GM23338 (cell line): ENCODE data around the gene MED27. TPM values are rescaled to one million over a fixed set of nuclear protein-coding genes. Genes with fewer than 3 reads are reported as not detected.

Source experiments
- ATAC-seq: fragments of 200-7000 bp; cut with Tn5 transposase; 3 replicates; pipeline ENCODE4 v1.9.1; 2020
- DNase-seq: peaks from one replicate; pipeline ENCODE4 v3.0.0-alpha.2; 2015; ENCODE audit warnings: low spot score
- H2AFZ ChIP-seq: fragments of 200-600 bp; sonication (generic); 2 replicates; pipeline ENCODE4 v1.8.0; 2016; ENCODE audit warnings: antibody characterized with exemption, mild to moderate bottlenecking, moderate library complexity
- H3F3A ChIP-seq: fragments of 200-600 bp; sonication (generic); replicated peaks from 2 replicates; pipeline ENCODE4 v1.8.0; 2017; ENCODE audit warnings: antibody characterized with exemption, mixed run types, low read depth
- H3K27ac ChIP-seq: fragments of 200-600 bp; sonication (generic); 2 replicates; pipeline ENCODE4 v1.6.1; 2016; ENCODE audit warnings: low read depth
- H3K27me3 ChIP-seq: fragments of 200-600 bp; sonication (generic); 2 replicates; pipeline ENCODE4 v1.8.0; 2016; ENCODE audit warnings: mild to moderate bottlenecking, mixed run types, moderate library complexity; ENCODE audit not compliant: insufficient read depth
- H3K36me3 ChIP-seq: fragments of 200-600 bp; sonication (generic); 2 replicates; pipeline ENCODE4 v1.8.0; 2016; ENCODE audit warnings: mild to moderate bottlenecking; ENCODE audit not compliant: insufficient read depth
- H3K4me1 ChIP-seq: fragments of 200-600 bp; sonication (generic); 2 replicates; pipeline ENCODE4 v1.8.0; 2016; ENCODE audit warnings: mild to moderate bottlenecking, moderate library complexity; ENCODE audit not compliant: insufficient read depth
- H3K4me2 ChIP-seq: fragments of 200-600 bp; sonication (generic); 2 replicates; pipeline ENCODE4 v1.7.1; 2017; ENCODE audit warnings: mixed run types
- H3K4me3 ChIP-seq: fragments of 200-600 bp; sonication (generic); 2 replicates; pipeline ENCODE4 v1.6.1; 2016; ENCODE audit warnings: mixed run types
- H3K79me2 ChIP-seq: fragments of 200-600 bp; sonication (generic); replicated peaks from 2 replicates; pipeline ENCODE4 v1.8.0; 2017; ENCODE audit warnings: mild to moderate bottlenecking; ENCODE audit not compliant: insufficient read depth
- H3K9me2 ChIP-seq: fragments of 200-600 bp; sonication (generic); 2 replicates; pipeline ENCODE4 v1.8.0; 2017; ENCODE audit not compliant: insufficient read depth
- H4K20me1 ChIP-seq: fragments of 200-600 bp; sonication (generic); replicated peaks from 2 replicates; pipeline ENCODE4 v1.8.0; 2017; ENCODE audit warnings: mild to moderate bottlenecking; ENCODE audit not compliant: insufficient read depth
- H3K27ac Mint-ChIP-seq: 2 replicates; pipeline ENCODE4 v1.8.0; 2020; ENCODE audit warnings: inconsistent platforms, mild to moderate bottlenecking, moderate library complexity, mixed read lengths
- H3K27me3 Mint-ChIP-seq: 3 replicates; pipeline ENCODE4 v1.8.0; 2022; ENCODE audit warnings: low read depth, mild to moderate bottlenecking, moderate library complexity, mixed read lengths, inconsistent platforms; ENCODE audit not compliant: insufficient read depth, poor library complexity
- H3K36me3 Mint-ChIP-seq: 3 replicates; pipeline ENCODE4 v1.8.0; 2021; ENCODE audit warnings: low read depth, mild to moderate bottlenecking, inconsistent platforms, moderate library complexity, mixed read lengths
- H3K4me1 Mint-ChIP-seq: 3 replicates; pipeline ENCODE4 v1.8.0; 2020; ENCODE audit warnings: mild to moderate bottlenecking, inconsistent platforms, mixed read lengths
- H3K4me3 Mint-ChIP-seq: 3 replicates; pipeline ENCODE4 v1.8.0; 2021; ENCODE audit warnings: moderate library complexity, mild to moderate bottlenecking, inconsistent platforms, mixed read lengths
- H3K9me3 Mint-ChIP-seq: 3 replicates; pipeline ENCODE4 v1.8.0; 2020; ENCODE audit warnings: moderate library complexity, mild to moderate bottlenecking, inconsistent platforms, mixed read lengths
- CREB1 ChIP-seq: fragments of 250-450 bp; sonication (Bioruptor Pico); IDR thresholded peaks from 2 replicates; pipeline ENCODE4 v1.5.0; 2020; ENCODE audit warnings: low read depth, mild to moderate bottlenecking, moderate library complexity
- CTCF ChIP-seq, 2 experiments: fragments of 200-600 bp in 1 of 2; sonication (generic) in 1 of 2; conservative IDR thresholded peaks; 2 replicates each; pipeline versions ENCODE4 v1.5.1 to v1.6.1; 2016 to 2017; ENCODE audit warnings: antibody characterized with exemption in 2 of 2, low read depth in 2 of 2, mild to moderate bottlenecking in 2 of 2, moderate library complexity in 1 of 2
- ETS1 ChIP-seq: IDR thresholded peaks from 2 replicates; pipeline ENCODE4 v1.6.1; 2016; ENCODE audit warnings: antibody characterized with exemption
- EZH2 ChIP-seq: fragments of 200-600 bp; sonication (generic); IDR thresholded peaks from one replicate; pipeline ENCODE4 v1.8.0; 2017; ENCODE audit warnings: antibody characterized with exemption, mild to moderate bottlenecking, low read depth; ENCODE audit not compliant: unreplicated experiment
- EZH2phosphoT487 ChIP-seq: fragments of 200-600 bp; sonication (generic); IDR thresholded peaks from one replicate; pipeline ENCODE4 v1.8.1; 2018; ENCODE audit warnings: antibody characterized with exemption; ENCODE audit not compliant: unreplicated experiment
- NANOG ChIP-seq: IDR thresholded peaks from 2 replicates; pipeline ENCODE4 v1.6.1; 2016; ENCODE audit warnings: antibody characterized with exemption, borderline replicate concordance
- POLR2AphosphoS5 ChIP-seq: IDR thresholded peaks from 2 replicates; pipeline ENCODE4 v1.6.1; 2016; ENCODE audit warnings: antibody characterized with exemption, low read depth
- REST ChIP-seq: IDR thresholded peaks from one replicate; pipeline ENCODE4 v1.6.1; 2018; ENCODE audit warnings: antibody characterized with exemption; ENCODE audit not compliant: unreplicated experiment
- STAT1 ChIP-seq: IDR thresholded peaks from one replicate; pipeline ENCODE4 v1.6.1; 2016; ENCODE audit warnings: antibody characterized with exemption; ENCODE audit not compliant: unreplicated experiment
- ZNF114 ChIP-seq: fragments of 250-450 bp; sonication (Bioruptor Pico); IDR thresholded peaks from 2 replicates; pipeline ENCODE4 v1.5.0; 2020; ENCODE audit warnings: mild to moderate bottlenecking, moderate library complexity
- ZNF462 ChIP-seq: fragments of 250-450 bp; sonication (Bioruptor Pico); IDR thresholded peaks from 2 replicates; pipeline ENCODE4 v1.5.0; 2020; ENCODE audit warnings: mild to moderate bottlenecking, moderate library complexity
- polyA plus RNA-seq: library from polyadenylated mRNA; unstranded; fragments of >200 nt; fragmentation: Nextera tagmentation; extraction: Ambion mirVana; gene quantifications from 2 replicates; pipeline ENCODE4 v1.2.1, GENCODE V29; 2016
- total RNA-seq: library from RNA; depleted of rRNA; stranded (reverse); fragments of >200 nt; shearing (Covaris generic); gene quantifications from 2 replicates; pipeline ENCODE4 v1.2.3, GENCODE V29; 2014

Gene MED27
- total and polyA plus RNA-seq, 2 experiments from 2014 or later: 30.6 to 35.0 TPM

- Mint-ChIP-seq H3K27ac (no peak overlapping the region), H3K4me1 (peaks cover 19% of the 10 kb centered on the region)
Observed at GRCh38 chr9:132044176-132044875, 35.3 kb downstream of the MED27 start.

More at GRCh38 chr9:132044176-132044875, 35.3 kb downstream of the MED27 start:
- Histone ChIP-seq H3K79me2 (peaks cover 53% of the 10 kb centered on the region), H3K4me1 (no peaks in the 10 kb centered on the region), H3K27ac (no peak overlapping the region), H3K4me2 (no peak overlapping the region), H3K36me3 (no peaks in the 10 kb centered on the region), H3K9me2 (no peaks in the 10 kb centered on the region), H3F3A (no peaks in the 10 kb centered on the region), H3K4me3 (no peak overlapping the region), H2AFZ (no peak overlapping the region), H3K27me3 (no peaks in the 10 kb centered on the region), H4K20me1 (peaks cover 9% of the 10 kb centered on the region; the same call in 1 of the 2 replicates)
- TF ChIP-seq ZNF462 (CRISPR knock-in tag) (no peak), NANOG (no peak), REST (no peak), STAT1 (no peak), POLR2AphosphoS5 (no peak), ZNF114 (CRISPR knock-in tag) (no peak), EZH2 (no peak), CTCF (conservative IDR thresholded peaks at IDR 0.05; ENCODE audit: low read depth in 2 of 2) (no peak), EZH2phosphoT487 (no peak), CREB1 (CRISPR knock-in tag) (no peak), ETS1 (no peak)
- Mint-ChIP-seq H3K4me3 (no peak overlapping the region), H3K27me3 (peaks cover 2% of the 10 kb centered on the region), H3K9me3 (no peaks in the 10 kb centered on the region), H3K36me3 (no peaks in the 10 kb centered on the region)
- ATAC-seq (no peak), DNase-seq (no peak)
